Iris pigment epithelial cell (primary cell): Measurements from ENCODE around the gene ANP32A.
"Not testable (repeated sequence)": the region's sequence is repeated elsewhere in the genome, so short reads cannot be mapped to it uniquely, and the experiment has no call there.

ENCODE experiments used
- DNase-seq: peaks from one replicate; pipeline ENCODE4 v3.0.0-alpha.2; 2011; ENCODE audit warnings: low read depth

Gene ANP32A

DNA sequence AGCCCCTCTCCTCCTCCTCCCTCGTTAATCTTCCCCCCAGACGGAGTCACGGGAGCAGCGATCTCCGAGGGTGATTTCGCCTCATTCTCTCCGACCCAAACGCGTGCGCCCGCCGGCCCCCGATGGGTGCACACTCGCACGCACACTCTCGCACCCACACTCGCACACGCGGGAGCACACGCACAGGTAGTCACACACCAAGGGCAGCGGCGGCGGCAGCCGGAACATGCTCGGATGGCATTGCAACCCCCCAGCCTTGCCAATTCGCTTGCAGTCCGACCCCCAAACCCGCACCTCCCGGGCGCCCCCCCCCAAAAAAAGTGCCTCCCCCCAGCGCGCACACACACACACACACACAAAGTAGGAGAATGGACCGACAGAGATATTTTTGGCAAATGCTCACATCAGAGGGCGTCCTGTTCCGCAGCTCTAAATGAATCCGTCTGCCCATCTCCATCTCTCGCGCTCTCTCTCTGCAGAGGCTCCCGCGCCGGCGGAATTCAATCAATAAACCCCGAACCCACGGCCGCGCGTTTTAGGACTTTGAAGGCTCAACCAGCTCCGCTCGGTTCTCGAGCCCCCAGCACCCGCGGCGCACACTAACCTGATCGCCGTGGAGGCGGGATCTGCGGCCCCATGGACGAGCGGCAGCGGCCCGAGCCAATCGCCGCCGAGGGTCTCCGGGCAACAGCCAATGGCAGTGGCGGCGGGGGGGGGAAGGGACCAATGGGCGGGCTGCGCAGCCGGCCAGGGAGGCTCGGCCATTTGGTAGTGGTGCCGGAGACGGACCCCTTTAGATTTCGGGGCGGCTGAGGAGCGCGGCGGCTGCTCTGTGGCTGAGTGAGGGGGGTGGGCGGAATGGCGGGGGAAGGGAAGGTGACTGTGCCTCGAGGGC is at the start of gene ANP32A:
ANP32A (minus strand) TSS at position 601 of the 895 bp plus-strand sequence; CDS start at position 457, 144 bp downstream.
- DNase-seq = peak; percentile 95

DNA sequence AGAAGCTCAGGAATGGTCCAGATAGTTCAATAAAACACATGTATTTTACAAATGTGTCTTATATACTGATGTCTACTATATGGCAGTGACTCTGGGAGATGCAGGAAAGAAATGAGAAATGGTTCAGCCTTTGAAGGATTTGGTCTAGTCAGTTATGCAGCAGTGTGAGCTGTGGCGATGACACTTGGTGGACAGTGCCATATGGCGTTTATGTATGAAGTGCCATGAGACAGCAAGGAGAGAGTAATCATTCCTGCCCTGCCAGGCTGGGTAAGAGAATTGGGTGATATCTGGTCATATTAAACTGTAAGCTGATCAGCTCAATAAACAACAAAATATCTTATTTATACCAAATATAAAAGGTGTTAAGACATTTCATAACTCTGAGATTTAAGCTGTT is 47.6 kb upstream of the ANP32A start:
- no peak for DNase-seq

DNA sequence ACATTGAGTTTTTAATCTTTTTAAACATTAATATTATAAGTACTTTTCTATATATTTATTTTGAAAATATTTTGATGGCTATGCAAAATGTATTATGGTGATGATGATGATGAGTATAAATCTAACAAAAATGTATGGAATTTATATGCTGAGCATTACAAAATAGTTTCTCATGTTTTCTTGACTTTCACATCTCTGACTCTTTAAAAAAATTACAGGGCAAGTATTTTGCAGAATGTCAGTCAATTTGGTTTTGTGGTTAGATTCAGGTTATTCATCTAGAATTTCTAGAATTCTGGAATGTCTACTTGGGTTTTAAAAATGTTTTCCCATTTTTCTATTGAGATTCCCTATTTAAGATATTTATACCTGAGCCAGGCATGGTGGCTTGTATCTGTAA is 41.7 kb upstream of the ANP32A start:
- DNase-seq = no peak

DNA sequence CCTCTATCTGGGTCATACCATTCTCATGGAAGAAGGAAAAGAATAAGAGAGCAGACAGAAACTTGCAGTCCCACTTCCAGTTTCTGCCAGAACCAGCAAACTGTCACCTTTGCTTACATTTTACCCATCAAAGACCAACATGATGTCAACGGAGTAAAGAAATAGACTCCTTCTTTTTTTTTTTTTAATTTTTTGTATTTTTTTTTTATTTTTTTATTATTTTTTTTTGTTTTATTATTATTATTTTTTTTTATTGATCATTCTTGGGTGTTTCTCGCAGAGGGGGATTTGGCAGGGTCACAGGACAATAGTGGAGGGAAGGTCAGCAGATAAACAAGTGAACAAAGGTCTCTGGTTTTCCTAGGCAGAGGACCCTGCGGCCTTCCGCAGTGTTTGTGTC is 38.0 kb upstream of the ANP32A start:
- DNase-seq = not testable (repeated sequence)

DNA sequence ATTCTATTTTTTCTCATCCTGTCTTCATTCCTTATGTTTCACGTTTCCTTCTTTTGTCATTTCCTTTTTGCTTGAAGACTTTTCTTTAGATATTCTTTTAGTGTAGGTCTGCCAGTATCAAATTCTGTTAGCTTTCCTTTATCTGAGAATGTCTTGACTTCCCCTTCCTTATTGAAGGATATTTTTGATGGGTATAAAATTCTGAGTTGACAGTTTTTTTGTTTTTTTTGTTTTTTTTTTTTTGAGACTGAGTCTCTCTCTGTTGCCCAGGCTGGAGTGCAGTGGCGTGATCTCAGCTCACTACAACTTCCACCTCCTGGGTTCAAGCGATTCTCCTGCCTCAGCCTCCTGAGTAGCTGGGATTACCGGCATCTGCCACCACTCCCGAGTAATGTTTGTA is 36.7 kb upstream of the ANP32A start:
- not testable (repeated sequence) for DNase-seq

DNA sequence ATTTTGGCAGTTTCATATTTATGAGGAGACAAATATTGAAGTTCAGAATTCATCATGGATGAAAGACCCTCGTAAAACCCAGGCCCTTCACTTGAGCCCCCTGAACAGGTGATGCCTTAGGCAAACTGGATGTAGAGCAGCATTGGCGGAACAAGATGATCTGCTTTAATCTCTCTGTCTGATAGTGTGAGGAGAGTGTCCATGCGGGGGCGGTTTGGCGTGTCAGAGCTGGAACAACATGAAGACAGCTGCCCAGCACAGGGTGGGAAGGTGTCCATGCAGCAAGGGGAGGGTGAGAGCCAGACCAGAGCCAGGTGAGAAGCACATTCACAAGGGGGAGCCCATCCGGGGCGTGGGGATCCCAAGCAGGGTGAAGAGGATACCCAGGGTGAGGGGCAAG is 31.8 kb upstream of the ANP32A start:
- DNase-seq = no peak

DNA sequence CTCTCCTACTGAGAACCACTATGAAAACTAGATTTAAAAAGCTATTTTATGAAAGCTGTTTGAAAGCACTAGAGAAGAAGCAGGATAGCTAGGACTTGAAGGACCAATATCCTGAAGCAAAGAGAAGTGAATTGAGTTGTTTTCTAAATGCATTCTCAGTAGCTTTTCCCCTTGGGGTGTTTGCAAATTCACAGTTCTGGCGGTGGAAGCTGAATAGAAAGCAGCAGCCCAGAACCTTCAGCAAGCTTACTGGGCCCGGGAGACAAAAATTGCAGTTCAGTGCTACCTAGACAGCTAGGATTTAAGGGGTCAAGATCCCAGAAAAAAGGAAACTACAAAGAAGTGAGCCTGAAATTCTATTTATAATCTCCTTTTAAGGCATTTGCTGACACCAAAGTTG is 31.3 kb upstream of the ANP32A start:
- no peak for DNase-seq

DNA sequence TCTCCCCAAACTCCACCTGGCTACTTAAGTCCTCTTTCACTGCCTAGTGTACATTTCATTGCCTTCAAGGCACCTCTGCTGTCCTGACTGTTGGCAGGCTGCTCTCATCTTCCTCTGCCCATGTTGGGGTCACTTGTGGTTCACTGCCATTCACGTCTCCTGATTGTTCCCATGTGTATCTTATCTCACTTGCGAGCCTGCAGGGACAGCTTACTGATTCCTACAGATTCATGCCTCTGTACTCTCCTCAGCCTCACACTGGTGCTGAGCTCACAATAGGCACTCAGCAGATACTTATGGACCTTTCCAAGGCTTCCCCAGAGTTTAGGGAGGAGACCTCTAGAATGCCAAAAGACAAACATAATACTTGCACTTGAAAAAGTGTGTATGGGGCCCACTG is 28.8 kb upstream of the ANP32A start:
- DNase-seq = no peak

DNA sequence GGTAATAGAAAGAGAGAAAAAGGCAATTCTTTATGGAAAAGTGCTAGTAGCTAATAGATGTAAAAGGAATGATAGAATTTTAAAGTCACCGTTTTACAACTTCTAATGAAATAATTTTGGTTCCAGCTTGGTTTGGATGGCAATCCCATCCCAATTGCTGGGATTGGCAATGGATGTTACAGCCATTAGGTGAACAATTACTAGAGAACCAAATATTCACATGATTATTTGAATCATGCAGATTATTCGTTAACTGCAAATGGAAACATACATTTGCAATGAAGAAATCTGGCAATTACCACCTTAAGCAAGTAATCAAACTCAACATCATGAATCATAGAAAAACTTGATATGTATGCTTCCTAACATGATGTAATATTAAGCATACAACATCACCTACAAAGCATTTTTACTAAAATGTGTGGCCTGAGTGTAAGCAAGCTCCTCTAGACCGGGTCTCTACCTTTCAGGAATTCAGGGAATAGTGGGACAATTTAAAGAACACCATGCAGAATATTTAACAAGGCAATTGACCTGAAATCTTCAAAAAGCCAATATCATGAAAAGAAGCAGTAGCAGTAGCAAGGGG is 26.2 kb upstream of the ANP32A start:
- no peak for DNase-seq

DNA sequence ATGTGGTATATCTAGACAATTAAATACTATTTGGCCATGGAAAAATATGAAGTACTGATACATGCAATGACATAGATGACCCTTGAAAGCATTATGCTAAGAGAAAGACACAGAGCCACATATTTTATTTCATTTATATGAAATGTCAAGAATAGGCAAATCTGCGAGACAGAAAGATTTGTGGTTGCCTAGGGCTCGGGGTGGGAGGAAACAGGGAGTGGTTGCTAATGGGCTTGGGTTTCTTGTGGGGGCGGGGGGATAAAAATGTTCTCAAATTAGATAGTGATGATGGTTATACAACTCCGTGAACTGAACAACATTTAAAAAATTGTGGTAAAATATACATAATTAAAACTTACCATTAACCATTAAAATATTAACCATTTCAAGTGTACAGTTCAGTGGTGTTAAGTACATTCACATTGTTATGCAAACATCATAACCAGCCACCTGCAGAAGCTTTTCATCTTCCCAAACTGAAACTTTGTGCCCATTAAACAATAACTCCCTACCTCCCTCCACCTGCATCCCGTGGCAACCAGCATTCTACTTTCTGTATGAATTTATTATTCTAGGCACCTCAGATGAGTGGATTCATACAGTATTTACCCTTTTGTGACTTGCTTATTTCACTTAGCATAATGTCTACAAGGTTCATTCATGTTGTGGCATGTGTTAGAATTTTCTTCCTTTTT is 24.3 kb upstream of the ANP32A start:
- no peak for DNase-seq

DNA sequence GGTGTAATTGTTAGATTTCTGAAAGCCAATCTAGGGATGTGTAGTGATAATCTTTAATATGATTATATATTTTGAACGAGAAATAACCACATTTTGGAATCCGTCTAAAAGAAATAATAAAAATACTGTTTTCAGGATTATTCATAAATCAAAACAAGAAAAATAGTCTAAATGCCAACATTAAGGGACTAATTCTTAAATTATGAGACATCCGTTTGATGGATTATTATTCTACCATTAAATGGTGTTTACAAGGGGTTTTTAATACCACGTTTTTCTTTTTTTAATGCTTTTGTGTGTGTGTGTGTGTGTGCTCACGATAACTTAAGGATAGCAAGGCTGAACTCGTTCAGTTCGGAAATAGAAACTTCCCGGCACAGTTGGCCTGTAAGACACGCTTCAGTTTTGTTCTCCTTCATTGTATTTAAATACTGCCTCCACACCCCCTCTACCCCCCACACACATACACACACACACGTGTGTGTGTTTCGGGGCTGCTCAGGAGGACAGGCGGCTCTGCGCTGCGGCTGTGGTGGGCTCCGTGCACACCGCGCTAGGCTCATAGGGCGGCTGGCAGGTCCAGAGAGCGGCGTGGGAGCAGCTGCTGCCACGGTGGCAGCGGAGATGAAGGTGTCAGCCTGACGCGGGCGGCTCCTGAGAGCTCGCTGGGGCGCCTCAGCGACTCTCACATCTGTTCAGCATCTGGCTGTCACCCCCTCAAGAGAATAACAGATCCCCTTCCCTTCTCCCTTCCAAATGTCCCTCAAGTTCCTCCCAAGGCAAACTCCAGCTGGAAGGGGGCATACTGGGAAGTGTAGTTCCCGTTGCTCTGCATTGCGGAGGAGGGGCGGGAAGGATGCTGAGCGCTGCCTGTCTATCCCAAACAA is 23.0 kb upstream of the ANP32A start:
- peak; percentile 5 for DNase-seq

DNA sequence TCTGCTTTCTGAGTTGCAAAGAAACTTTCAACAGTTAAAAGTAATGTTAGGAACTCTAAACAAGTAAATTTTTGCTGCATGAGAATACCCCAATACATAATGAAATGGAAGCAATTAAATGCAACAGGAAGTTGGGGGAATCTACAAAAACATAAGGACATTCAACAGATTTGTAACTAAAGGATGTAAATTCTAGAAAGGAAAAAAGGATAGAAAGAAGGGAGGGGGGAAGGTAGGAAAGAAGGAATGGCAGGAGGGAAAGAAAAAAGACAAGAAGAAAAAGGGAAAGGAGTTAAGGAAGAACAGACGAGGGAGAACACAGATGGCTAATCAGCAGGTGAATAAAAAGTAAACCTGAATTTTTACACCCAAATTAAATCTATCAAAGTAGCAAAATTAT is 22.3 kb upstream of the ANP32A start:
- no peak for DNase-seq

DNA sequence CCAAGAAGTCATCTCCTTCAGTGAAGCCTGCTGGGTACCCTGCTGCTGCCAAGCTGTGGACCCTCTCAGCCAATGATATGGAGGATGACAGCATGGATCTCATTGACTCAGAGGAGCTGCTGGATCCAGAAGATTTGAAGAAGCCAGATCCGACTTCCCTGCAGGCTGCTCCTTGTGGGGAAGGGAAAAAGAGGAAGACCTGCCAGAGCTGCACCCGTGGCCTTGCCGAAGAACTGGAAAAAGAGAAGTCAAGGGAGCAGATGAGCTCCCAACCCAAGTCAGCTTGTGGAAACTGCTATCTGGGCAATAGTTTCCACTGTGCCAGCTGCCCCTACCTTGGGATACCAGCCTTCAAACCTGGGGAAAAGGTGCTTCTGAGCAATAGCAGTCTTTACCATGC is 13.7 kb upstream of the ANP32A start:
- no peak for DNase-seq

DNA sequence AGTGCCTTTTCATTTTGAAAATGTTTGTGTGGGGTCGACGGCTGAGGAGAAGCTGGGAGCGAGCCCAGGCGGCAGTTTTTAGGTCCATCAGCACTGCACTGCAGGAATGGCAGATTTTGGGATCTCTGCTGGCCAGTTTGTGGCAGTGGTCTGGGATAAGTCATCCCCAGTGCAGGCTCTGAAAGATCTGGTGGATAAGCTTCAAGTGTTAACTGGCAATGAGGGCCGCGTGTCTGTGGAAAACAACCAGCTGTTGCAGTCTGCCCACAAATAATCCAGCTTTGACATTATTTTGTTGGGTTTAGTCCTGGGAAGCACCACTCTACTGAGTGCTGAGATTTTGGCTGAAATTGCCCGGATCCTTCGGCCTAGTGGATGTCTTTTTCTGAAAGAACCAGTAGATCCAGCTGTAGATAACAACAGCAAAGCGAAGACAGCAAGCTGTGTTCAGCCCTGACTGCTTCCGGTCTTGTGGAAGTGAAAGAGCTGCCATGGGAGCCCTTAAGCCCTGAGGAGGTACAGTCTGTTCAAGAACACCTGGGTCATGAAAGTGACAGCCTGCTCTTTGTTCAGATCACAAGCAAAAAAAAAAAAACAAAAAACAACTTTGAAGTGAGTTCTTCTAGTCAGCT is 13.1 kb upstream of the ANP32A start:
- no peak for DNase-seq

DNA sequence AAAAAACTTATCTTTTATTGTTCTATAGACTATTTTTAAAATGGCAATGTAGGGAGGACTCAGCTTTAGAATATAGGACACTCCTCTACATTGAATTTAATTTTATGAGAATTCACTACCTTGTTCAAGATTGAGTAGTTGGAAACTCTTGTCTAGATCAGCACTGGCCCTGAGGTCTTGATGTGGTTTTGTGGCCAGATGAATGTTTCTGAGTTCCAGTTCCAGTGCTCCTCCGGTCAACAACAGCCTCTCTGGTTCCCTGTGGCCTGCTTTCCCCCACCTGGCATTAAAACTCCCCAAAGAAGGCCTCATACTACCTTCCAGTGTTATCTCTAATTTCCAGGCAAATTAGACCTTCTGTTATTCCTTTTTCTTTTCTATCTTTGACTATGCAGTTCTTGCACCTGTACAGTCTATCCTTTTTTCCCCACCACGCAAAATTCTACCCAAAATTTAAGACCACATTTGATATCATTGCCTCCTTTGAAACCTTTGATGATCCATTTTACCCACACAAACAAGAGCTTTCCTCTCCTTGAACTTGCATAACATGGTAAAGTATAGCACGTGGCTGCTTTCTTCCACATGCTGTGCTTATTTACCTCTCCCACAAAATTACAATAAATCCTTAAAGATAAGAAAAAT is 9.6 kb upstream of the ANP32A start:
- no peak for DNase-seq

DNA sequence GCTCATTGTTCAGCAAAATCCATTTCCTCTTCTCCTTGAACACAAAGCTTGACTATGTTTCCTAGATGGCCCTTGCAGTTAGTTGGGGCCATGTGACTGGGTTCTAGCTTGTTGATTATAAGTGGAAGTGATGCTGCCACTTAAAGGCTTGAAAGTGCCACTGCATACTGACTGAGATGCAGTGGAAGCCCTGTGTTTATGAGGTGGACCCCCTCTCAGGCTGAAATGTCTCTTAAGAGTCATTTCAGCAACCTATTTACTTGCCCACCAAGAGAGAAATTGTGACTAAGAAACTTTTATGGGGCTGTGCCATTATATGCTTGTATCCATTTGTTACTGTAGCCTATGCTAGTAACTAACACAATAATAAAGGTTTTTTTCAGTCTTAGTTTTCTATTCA is 8.4 kb upstream of the ANP32A start:
- peak; percentile 25 for DNase-seq

DNA sequence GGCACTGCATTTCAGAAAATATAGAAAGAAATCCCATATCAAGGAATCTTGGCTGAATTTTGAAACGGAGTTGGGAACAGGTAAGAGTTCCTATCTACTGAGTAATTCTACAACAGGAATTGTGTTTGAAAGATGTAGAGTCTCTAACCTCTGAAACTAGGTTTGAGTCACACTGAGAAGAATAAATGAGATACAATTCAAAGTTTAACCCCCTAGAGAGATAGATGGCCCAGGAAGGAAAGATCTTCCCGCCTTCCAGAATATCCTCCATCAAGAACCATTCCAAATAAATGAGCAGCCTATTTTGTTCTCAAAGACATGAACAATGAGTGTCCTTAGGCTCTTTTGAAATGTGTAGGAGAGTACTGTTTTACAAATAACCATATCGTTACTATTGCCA is 2.9 kb upstream of the ANP32A start:
- DNase-seq = no peak

DNA sequence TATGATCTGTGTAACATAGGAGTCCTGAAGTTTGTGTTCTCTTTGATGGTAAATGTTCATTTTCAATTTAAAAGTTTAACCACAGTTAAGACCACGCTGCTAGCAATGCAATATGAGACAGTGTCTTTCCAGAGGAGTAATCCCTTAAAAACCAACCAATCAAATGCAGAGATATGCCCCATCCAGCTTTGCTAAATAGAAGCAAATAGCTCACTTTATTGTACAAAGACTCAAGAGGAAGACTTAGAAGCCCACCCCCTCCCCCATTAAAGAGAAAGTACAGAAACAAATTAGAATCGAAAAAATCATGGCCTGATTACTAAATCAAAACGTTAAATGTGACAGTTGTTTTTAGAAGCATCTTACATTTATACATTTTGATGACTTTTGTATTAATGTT is 2.1 kb upstream of the ANP32A start:
- DNase-seq = no peak

DNA sequence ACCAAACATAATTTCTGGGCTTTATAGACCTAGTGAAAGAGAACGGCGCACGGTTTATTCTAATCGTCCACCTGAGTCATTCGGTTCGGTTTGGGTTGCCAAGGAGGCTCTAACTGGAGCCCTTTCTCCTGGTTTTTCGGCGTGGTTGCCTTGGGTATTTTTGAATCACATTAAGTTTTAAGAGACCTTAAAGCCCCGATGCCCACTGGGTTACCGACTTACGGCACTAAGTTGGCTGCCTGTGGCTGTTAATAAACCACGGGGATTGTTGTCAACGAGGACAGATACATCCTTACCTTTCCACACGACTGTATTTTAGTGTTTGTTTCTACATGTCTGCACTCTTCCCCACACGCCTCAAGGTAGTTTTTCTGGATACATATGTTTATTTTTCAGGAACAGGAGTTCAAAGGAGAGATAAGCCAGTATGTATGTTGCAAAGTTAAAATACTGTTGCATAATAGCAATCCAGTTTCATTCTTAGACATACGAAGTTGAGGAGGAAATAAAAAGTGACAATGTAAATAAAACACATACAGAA is 1.2 kb upstream of the ANP32A start:
- peak; percentile 27 for DNase-seq

DNA sequence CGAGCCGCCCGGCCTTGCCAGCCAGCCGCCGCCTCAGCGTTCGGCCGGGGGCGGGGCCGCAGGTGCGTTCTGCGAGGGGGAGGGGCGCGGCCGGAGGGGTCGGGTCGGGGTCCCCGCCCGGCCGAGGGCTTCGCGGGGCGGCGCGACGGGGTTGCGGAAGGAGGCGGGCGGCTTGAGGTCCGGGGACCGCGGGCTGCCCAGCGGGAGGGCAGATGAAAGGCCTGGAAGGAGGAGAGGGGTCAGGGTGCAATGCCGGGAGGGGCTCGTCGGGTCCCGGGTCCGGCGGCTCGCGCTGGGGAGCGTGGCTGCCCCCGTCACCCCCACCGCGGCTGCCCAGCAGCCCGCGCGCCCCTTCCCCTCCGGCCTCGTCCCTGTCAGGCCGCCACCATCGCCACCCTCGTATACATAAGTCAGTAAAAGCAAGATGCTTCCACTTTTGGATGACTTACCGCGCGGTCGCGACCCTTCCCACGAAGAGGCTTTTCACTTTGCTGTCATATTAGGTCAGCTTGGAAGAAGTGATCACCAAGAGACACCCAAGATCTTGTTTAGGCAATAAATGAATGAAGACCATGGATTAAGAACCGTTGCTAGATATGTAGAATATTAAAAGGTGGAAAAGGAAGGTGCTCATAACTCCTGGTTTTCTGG is 620 bp upstream of the ANP32A start:
- no peak for DNase-seq
